ENCODE measurements around the gene SREBF1. TPM values are rescaled to one million over a fixed set of nuclear protein-coding genes. Genes with fewer than 3 reads are reported as not detected.
A peak's percentile ranks its signal among the peaks of the same experiment; 100 is the strongest.

The SREBF1 gene
- total RNA-seq, 1 donor from 2014 or later = 187 TPM

DNA sequence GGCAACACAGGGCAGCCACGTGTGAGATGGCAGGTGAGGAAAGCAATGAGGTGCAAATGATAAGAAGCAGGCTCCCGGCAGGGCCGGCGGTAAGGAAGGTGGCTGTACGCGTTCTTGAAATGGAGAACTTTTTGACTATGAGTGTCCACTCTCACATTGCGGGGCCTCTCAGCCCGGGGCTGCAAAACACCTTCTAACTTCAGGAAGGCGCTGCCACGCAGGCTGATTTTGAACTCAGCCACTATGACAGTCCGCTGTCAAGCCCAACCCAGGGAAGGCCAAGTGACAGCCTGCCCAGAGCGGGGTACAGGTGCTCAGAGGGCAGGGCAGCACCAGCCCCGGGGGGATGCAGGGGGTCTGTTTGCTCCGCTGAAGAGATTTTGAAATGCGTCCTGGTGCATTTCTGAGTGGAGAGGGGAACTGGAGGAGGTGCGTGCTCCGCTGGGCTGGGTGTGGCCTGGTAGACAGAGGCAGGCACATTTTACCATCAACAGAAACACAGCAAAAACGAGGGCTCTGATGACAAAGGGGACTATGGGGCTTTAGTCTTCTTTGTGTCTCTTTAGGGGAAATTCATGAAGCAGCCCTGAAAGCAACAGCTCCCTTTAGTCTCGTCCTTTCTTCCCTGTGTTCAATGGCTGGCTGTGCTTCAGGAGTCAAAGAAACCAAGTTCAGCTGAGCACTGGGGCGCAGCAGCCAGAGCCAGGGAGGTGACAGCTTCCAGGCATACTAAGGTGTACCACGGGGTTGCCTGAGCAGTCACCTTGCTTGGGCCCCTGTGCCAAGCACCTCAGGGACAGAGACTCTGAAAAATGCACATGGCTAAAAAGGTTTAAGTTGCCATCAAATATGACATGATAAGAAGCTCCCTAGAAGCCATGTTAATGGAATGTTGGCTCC lies 14.6 kb upstream of the SREBF1 start:
- H3K9me3 Mint-ChIP-seq = no peaks in the 10 kb centered on the region
- no peaks in the 10 kb centered on the region for H3K27me3 Mint-ChIP-seq (ENCODE audit: low read depth)
- peaks cover 35% of the 10 kb centered on the region for H3K4me1 Mint-ChIP-seq
- DNase-seq (ENCODE audit: low spot score in 2 of 2, unreplicated experiment in 2 of 2) = no peak
- no peak for TF ChIP-seq CTCF (IDR thresholded peaks at IDR 0.05; ENCODE audit: unreplicated experiment)
- H3K36me3 Mint-ChIP-seq = peaks cover 7% of the 10 kb centered on the region
- H3K4me3 Mint-ChIP-seq = no peak overlapping the region
- H3K27ac Mint-ChIP-seq = peak overlapping the region; percentile 82

GRCh38 chr17:17849845-17850373 lies 13.1 kb upstream of the SREBF1 start:
- no peak for DNase-seq (ENCODE audit: low spot score in 2 of 2, unreplicated experiment in 2 of 2)
- Mint-ChIP-seq H3K27ac (peak overlapping the region; percentile 22), H3K9me3 (no peaks in the 10 kb centered on the region), H3K4me3 (no peak overlapping the region), H3K4me1 (peaks cover 26% of the 10 kb centered on the region), H3K36me3 (peaks cover 7% of the 10 kb centered on the region), H3K27me3 (ENCODE audit: low read depth) (no peaks in the 10 kb centered on the region)
- no peak for TF ChIP-seq CTCF (IDR thresholded peaks at IDR 0.05; ENCODE audit: unreplicated experiment)

DNA sequence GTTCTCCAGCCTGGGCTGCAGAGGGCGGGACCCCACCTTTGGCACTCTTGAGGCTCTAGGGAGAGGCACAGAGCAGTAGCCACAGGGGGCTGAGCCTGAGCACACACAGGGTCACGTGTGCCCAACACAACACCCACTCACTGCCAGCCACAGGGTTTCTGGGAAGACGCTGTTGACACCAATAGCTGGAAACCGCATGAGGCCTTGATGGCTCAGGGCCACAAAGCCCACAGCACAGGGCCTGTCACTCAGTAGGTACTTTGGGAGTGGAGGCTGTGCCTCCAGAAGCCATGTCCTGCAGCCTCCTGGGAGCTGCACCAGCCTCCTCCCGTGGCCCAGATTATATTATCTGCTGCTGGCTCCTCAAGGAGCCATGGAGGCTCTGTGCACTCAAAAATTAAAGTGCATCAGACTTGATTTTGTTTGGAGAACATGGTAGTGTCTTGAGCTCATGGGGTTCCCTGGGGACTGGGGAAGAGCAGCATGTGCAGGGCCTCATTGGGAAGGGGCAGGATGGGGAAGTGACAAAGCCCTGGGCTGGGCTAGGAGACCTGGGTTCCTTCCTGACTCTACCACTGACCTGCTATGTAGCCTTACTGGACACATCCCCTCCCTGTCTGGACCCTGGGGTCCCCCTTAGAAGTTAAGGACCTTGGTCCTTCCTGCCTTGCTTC lies 12.5 kb upstream of the SREBF1 start:
- Mint-ChIP-seq H3K4me3 (no peak overlapping the region), H3K4me1 (peaks cover 23% of the 10 kb centered on the region), H3K27me3 (ENCODE audit: low read depth) (no peaks in the 10 kb centered on the region), H3K36me3 (peaks cover 7% of the 10 kb centered on the region), H3K27ac (no peak overlapping the region), H3K9me3 (no peaks in the 10 kb centered on the region)
- no peak for DNase-seq (ENCODE audit: low spot score in 2 of 2, unreplicated experiment in 2 of 2)
- TF ChIP-seq CTCF (IDR thresholded peaks at IDR 0.05; ENCODE audit: unreplicated experiment) = no peak

GRCh38 chr17:17848311-17849082 lies 11.7 kb upstream of the SREBF1 start:
- Mint-ChIP-seq H3K36me3 (peaks cover 7% of the 10 kb centered on the region), H3K27me3 (ENCODE audit: low read depth) (no peaks in the 10 kb centered on the region), H3K27ac (no peak overlapping the region), H3K4me1 (peaks cover 23% of the 10 kb centered on the region), H3K9me3 (no peaks in the 10 kb centered on the region), H3K4me3 (no peak overlapping the region)
- TF ChIP-seq CTCF (IDR thresholded peaks at IDR 0.05; ENCODE audit: unreplicated experiment) = no peak
- DNase-seq (ENCODE audit: low spot score in 2 of 2, unreplicated experiment in 2 of 2) = no peak

GRCh38 chr17:17847726-17848125 lies 10.9 kb upstream of the SREBF1 start:
- Mint-ChIP-seq H3K27me3 (ENCODE audit: low read depth) (no peaks in the 10 kb centered on the region), H3K36me3 (peaks cover 7% of the 10 kb centered on the region), H3K4me3 (no peak overlapping the region), H3K4me1 (peaks cover 23% of the 10 kb centered on the region), H3K9me3 (no peaks in the 10 kb centered on the region), H3K27ac (no peak overlapping the region)
- no peak for DNase-seq (ENCODE audit: low spot score in 2 of 2, unreplicated experiment in 2 of 2)
- no peak for TF ChIP-seq CTCF (IDR thresholded peaks at IDR 0.05; ENCODE audit: unreplicated experiment)
